Upper lobe of left lung (tissue), 4 donors: Measurements from ENCODE around the gene ECEL1.

Source experiments
- POLR2A ChIP-seq, 4 donors: fragments of 450-650 bp; IDR thresholded peaks; one replicate each; pipeline ENCODE4 v1.5.1; 2016 to 2017; ENCODE audit warnings: antibody characterized with exemption in 4 of 4, mild to moderate bottlenecking in 2 of 4
- POLR2AphosphoS5 ChIP-seq, 2 donors: sonication (generic); formaldehyde crosslinking; IDR thresholded peaks; one replicate each; pipeline ENCODE4 v1.5.1; 2017; ENCODE audit warnings: antibody characterized with exemption in 2 of 2
- TF ChIP-seq, protein P1 (sequence below), 6 experiments: fragments of 450-650 bp in 4 of 6; fragments of 200-600 bp in 2 of 6; sonication (generic) in 2 of 6; IDR thresholded peaks; one replicate each; pipeline ENCODE4 v1.5.1; 2016 to 2019; ENCODE audit warnings: antibody characterized with exemption in 6 of 6

DNA sequence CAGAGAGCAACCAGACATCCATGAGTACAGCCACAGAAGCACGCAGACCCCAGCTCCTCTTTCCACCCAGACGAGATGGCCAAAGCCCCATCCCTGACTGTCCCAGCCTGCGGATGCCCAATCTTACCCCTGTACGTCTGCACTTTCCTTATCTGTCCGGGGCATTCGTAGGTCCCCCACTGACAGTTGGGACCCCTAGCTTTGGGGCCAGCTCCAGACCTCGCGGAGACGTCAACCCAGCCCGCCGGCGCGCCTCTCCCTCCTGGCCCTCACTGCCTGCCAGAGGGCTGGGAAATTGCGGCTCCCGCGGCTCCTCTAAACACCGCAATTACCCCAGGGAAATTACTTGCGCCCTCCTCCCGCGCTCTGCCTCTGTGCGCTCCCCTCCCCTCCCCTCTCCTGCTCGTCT is 2.3 kb downstream of the ECEL1 start:
- TF ChIP-seq, protein P1, sequence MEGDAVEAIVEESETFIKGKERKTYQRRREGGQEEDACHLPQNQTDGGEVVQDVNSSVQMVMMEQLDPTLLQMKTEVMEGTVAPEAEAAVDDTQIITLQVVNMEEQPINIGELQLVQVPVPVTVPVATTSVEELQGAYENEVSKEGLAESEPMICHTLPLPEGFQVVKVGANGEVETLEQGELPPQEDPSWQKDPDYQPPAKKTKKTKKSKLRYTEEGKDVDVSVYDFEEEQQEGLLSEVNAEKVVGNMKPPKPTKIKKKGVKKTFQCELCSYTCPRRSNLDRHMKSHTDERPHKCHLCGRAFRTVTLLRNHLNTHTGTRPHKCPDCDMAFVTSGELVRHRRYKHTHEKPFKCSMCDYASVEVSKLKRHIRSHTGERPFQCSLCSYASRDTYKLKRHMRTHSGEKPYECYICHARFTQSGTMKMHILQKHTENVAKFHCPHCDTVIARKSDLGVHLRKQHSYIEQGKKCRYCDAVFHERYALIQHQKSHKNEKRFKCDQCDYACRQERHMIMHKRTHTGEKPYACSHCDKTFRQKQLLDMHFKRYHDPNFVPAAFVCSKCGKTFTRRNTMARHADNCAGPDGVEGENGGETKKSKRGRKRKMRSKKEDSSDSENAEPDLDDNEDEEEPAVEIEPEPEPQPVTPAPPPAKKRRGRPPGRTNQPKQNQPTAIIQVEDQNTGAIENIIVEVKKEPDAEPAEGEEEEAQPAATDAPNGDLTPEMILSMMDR (IDR thresholded peaks at IDR 0.05) = no peak
- no peak for TF ChIP-seq POLR2A (IDR thresholded peaks at IDR 0.05)
- no peak for TF ChIP-seq POLR2AphosphoS5 (IDR thresholded peaks at IDR 0.05)
